Femur (tissue), 1 donor: ENCODE results near the gene NLRC5.
"Not testable (repeated sequence)": the region's sequence is repeated elsewhere in the genome, so short reads cannot be mapped to it uniquely, and the experiment has no call there.

Experiments
- DNase-seq: peaks from one replicate; pipeline ENCODE4 v3.0.0-alpha.2; 2017

NLRC5 gene

GRCh38 chr16:57053206-57053605, 63.8 kb downstream of the NLRC5 start:
- no peak for DNase-seq

GRCh38 chr16:57054338-57054737, 65.0 kb downstream of the NLRC5 start:
- DNase-seq = no peak

GRCh38 chr16:57054771-57055170, 65.4 kb downstream of the NLRC5 start:
- no peak for DNase-seq

GRCh38 chr16:57055671-57056070, 66.3 kb downstream of the NLRC5 start:
- no peak for DNase-seq

- no peak for DNase-seq
These were observed 69.0 kb downstream of the NLRC5 start for GRCh38 chr16:57058291-57058861.

GRCh38 chr16:57060323-57061083, 71.1 kb downstream of the NLRC5 start:
- DNase-seq = no peak

GRCh38 chr16:57061084-57061905, 71.9 kb downstream of the NLRC5 start:
- peak; percentile 71 for DNase-seq

GRCh38 chr16:57062329-57062728, 73.0 kb downstream of the NLRC5 start:
- peak; percentile 45 for DNase-seq

- not testable (repeated sequence) for DNase-seq
These were observed 73.8 kb downstream of the NLRC5 start for GRCh38 chr16:57063189-57063588.

GRCh38 chr16:57064995-57065394, 75.6 kb downstream of the NLRC5 start:
- no peak for DNase-seq

- DNase-seq = no peak
These were observed 77.3 kb downstream of the NLRC5 start for GRCh38 chr16:57066625-57067024.

- no peak for DNase-seq
These were observed 78.0 kb downstream of the NLRC5 start for GRCh38 chr16:57067347-57067746.

GRCh38 chr16:57069053-57069452, 79.7 kb downstream of the NLRC5 start:
- no peak for DNase-seq

- DNase-seq = no peak
These were observed 80.4 kb downstream of the NLRC5 start for GRCh38 chr16:57069635-57070370.

GRCh38 chr16:57070424-57070823, 81.1 kb downstream of the NLRC5 start:
- DNase-seq = no peak

- not testable (repeated sequence) for DNase-seq
These were observed 81.8 kb downstream of the NLRC5 start for GRCh38 chr16:57071081-57071732.

- peak; percentile 46 for DNase-seq
These were observed 82.7 kb downstream of the NLRC5 start for GRCh38 chr16:57071831-57072582.

GRCh38 chr16:57072616-57073275, 83.4 kb downstream of the NLRC5 start:
- no peak for DNase-seq

- no peak for DNase-seq
These were observed 88.4 kb downstream of the NLRC5 start for GRCh38 chr16:57077714-57078113.

GRCh38 chr16:57081744-57082143, 92.4 kb downstream of the NLRC5 start:
- DNase-seq = no peak

- DNase-seq = no peak
These were observed 93.3 kb downstream of the NLRC5 start for GRCh38 chr16:57082664-57083063.
